ENCODE results near the gene RAB8B. TPM values are rescaled to one million over a fixed set of nuclear protein-coding genes. Genes with fewer than 3 reads are reported as not detected.

Gene RAB8B
- total RNA-seq, 1 donor from 2014 or later, result 21.5 TPM

GRCh38 chr15:63306492-63307073, 117.2 kb downstream of the RAB8B start:
- no peaks in the 10 kb centered on the region for H3K36me3 ChIP-seq (ENCODE audit: control insufficient read depth, insufficient read depth, low read length)
- TF ChIP-seq CTCF (IDR thresholded peaks at IDR 0.05; ENCODE audit: insufficient read depth, low read length, poor library complexity, severe bottlenecking), result no peak
- H3K27me3 ChIP-seq (ENCODE audit: control insufficient read depth, insufficient read depth, low read length), result no peaks in the 10 kb centered on the region
- peak; percentile 47 for DNase-seq (ENCODE audit: low read depth)
- H3K4me3 ChIP-seq (ENCODE audit: low read depth, low read length), result no peak overlapping the region

- no peak for DNase-seq (ENCODE audit: low read depth)
- no peaks in the 10 kb centered on the region for H3K36me3 ChIP-seq (ENCODE audit: control insufficient read depth, insufficient read depth, low read length)
- no peak for TF ChIP-seq CTCF (IDR thresholded peaks at IDR 0.05; ENCODE audit: insufficient read depth, low read length, poor library complexity, severe bottlenecking)
These were observed 119.1 kb downstream of the RAB8B start for GRCh38 chr15:63308491-63308890.

GRCh38 chr15:63308947-63309346, 119.5 kb downstream of the RAB8B start:
- Histone ChIP-seq H3K4me3 (ENCODE audit: low read depth, low read length) (no peak overlapping the region), H3K36me3 (ENCODE audit: control insufficient read depth, insufficient read depth, low read length) (no peaks in the 10 kb centered on the region), H3K27me3 (ENCODE audit: control insufficient read depth, insufficient read depth, low read length) (no peaks in the 10 kb centered on the region)
- TF ChIP-seq CTCF (IDR thresholded peaks at IDR 0.05; ENCODE audit: insufficient read depth, low read length, poor library complexity, severe bottlenecking), result no peak
- DNase-seq (ENCODE audit: low read depth), result no peak

More at GRCh38 chr15:63308491-63308890, 119.1 kb downstream of the RAB8B start:
- Histone ChIP-seq H3K4me3 (ENCODE audit: low read depth, low read length) (no peak overlapping the region), H3K27me3 (ENCODE audit: control insufficient read depth, insufficient read depth, low read length) (no peaks in the 10 kb centered on the region)

GRCh38 chr15:63310646-63311045, 121.2 kb downstream of the RAB8B start:
- no peak for TF ChIP-seq CTCF (IDR thresholded peaks at IDR 0.05; ENCODE audit: insufficient read depth, low read length, poor library complexity, severe bottlenecking)
- DNase-seq (ENCODE audit: low read depth), result no peak
- Histone ChIP-seq H3K4me3 (ENCODE audit: low read depth, low read length) (no peak overlapping the region), H3K27me3 (ENCODE audit: control insufficient read depth, insufficient read depth, low read length) (no peaks in the 10 kb centered on the region), H3K36me3 (ENCODE audit: control insufficient read depth, insufficient read depth, low read length) (no peaks in the 10 kb centered on the region)

- H3K36me3 ChIP-seq (ENCODE audit: control insufficient read depth, insufficient read depth, low read length), result no peaks in the 10 kb centered on the region
- H3K27me3 ChIP-seq (ENCODE audit: control insufficient read depth, insufficient read depth, low read length), result no peaks in the 10 kb centered on the region
- no peak overlapping the region for H3K4me3 ChIP-seq (ENCODE audit: low read depth, low read length)
- no peak for TF ChIP-seq CTCF (IDR thresholded peaks at IDR 0.05; ENCODE audit: insufficient read depth, low read length, poor library complexity, severe bottlenecking)
- no peak for DNase-seq (ENCODE audit: low read depth)
These were observed 122.9 kb downstream of the RAB8B start for GRCh38 chr15:63312286-63312685.

GRCh38 chr15:63313825-63314224, 124.4 kb downstream of the RAB8B start:
- no peaks in the 10 kb centered on the region for H3K36me3 ChIP-seq (ENCODE audit: control insufficient read depth, insufficient read depth, low read length)
- H3K4me3 ChIP-seq (ENCODE audit: low read depth, low read length), result no peak overlapping the region
- TF ChIP-seq CTCF (IDR thresholded peaks at IDR 0.05; ENCODE audit: insufficient read depth, low read length, poor library complexity, severe bottlenecking), result no peak
- no peaks in the 10 kb centered on the region for H3K27me3 ChIP-seq (ENCODE audit: control insufficient read depth, insufficient read depth, low read length)
- DNase-seq (ENCODE audit: low read depth), result no peak

Data from kidney epithelial cell (primary cell).